ENCODE measurements around the gene WBP1L.

GRCh38 chr10:102841827-102842345, 98.1 kb downstream of the WBP1L start:
- TF ChIP-seq CTCF (IDR thresholded peaks at IDR 0.05; ENCODE audit: poor library complexity, severe bottlenecking) (no peak), EZH2 (IDR thresholded peaks at IDR 0.05; ENCODE audit: borderline replicate concordance, insufficient read depth, low read length, poor library complexity, severe bottlenecking) (no peak), RAD21 (conservative IDR thresholded peaks at IDR 0.05) (no peak), EP300 (conservative IDR thresholded peaks at IDR 0.05; ENCODE audit: poor library complexity, severe bottlenecking) (no peak), REST (IDR thresholded peaks at IDR 0.05; ENCODE audit: borderline replicate concordance) (no peak), TAF1 (IDR thresholded peaks at IDR 0.05; ENCODE audit: low read depth) (no peak), POLR2AphosphoS5 (IDR thresholded peaks at IDR 0.05) (no peak)
